Measurements from ENCODE around the gene COL8A1. TPM values are rescaled to one million over a fixed set of nuclear protein-coding genes. Genes with fewer than 3 reads are reported as not detected.

COL8A1 gene
- total RNA-seq, 2 experiments from 2014 or later, result not detected

DNA sequence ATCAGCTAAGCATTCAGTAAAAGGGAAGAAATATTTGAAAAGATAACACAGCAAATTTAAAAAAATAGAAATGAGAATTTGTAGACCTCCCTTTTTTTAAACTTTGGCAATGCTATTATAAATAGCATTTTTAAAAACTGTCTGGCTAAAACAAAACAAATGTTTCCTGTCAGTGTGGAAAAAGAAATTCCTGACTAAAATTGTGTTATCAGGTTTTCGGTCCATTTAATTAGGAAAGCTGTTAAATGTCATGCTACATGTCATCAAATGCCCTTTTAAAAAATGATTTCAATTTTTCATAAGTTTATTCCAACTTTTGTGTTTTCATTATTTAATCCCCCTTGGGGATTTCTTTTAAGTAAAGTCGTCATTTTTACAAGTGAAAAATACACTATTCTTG lies 29.6 kb downstream of the COL8A1 start:
- Mint-ChIP-seq H3K36me3 (ENCODE audit: low read depth) (no peaks in the 10 kb centered on the region), H3K4me1 (ENCODE audit: low read depth) (no peaks in the 10 kb centered on the region), H3K27me3 (peaks cover 22% of the 10 kb centered on the region), H3K9me3 (peaks cover 2% of the 10 kb centered on the region), H3K27ac (no peak overlapping the region), H3K4me3 (no peak overlapping the region)
- intact Hi-C loops (cut with DNase I, micrococcal nuclease), result no loop called here
- TF ChIP-seq, protein P1, sequence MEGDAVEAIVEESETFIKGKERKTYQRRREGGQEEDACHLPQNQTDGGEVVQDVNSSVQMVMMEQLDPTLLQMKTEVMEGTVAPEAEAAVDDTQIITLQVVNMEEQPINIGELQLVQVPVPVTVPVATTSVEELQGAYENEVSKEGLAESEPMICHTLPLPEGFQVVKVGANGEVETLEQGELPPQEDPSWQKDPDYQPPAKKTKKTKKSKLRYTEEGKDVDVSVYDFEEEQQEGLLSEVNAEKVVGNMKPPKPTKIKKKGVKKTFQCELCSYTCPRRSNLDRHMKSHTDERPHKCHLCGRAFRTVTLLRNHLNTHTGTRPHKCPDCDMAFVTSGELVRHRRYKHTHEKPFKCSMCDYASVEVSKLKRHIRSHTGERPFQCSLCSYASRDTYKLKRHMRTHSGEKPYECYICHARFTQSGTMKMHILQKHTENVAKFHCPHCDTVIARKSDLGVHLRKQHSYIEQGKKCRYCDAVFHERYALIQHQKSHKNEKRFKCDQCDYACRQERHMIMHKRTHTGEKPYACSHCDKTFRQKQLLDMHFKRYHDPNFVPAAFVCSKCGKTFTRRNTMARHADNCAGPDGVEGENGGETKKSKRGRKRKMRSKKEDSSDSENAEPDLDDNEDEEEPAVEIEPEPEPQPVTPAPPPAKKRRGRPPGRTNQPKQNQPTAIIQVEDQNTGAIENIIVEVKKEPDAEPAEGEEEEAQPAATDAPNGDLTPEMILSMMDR (IDR thresholded peaks at IDR 0.05), result no peak
- no peaks in the 10 kb centered on the region for H3K9me3 ChIP-seq (ENCODE audit: control insufficient read depth in 1 of 2, insufficient read depth in 1 of 2, low read length in 2 of 2)
- H3K4me3 ChIP-seq (ENCODE audit: low read length), result no peak overlapping the region
- H3K27ac ChIP-seq (ENCODE audit: low read depth in 1 of 2, low read length in 2 of 2), result no peak overlapping the region
- H3K27me3 ChIP-seq (ENCODE audit: control insufficient read depth in 1 of 2, insufficient read depth in 2 of 2, low read length in 2 of 2), result peaks cover 0 to 5% of the 10 kb centered on the region in 2 experiments
- POLR2A ChIA-PET, result no interaction called here
- H3K4me1 ChIP-seq (ENCODE audit: insufficient read depth, low read length), result no peaks in the 10 kb centered on the region
- no peak for DNase-seq
- CTCF ChIA-PET, result interaction anchor here (1.2 kb wide), 1 partner anchor 8 kb away, joined by 3 read pairs; no protein-coding TSS in a partner anchor
- no peaks in the 10 kb centered on the region for H3K36me3 ChIP-seq (ENCODE audit: insufficient read depth, low read length)
- no peak for ATAC-seq (ENCODE audit: poor library complexity)

DNA sequence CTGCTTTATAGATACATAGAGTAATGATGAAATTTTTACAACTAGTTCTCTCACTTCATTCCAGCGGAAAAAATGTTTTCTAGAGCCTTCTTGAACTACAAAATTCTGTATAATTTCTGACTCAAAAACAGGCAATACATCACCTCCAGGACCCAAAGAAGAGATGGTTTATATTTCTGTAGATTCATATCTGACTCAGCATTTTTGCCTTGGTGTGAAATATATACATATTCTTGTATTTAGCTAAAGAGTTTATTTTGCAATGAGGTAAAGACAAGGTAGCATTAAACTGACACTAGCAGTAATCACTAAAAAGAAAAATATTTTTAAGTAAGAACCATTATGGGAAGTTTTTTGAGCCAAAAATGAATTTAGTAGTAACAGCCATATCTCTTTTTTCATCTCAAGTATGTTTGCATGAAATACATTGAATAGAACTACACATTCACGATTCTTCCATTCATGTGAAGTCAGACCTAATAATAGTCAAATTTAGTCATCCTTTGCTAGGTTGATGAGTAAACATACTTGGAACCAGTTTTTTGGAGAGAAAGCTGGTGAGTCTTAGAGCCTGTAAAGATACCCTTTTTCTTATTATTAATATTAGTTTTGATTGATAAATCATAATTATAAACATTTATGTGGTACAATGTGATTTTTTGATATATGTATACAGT lies 31.6 kb downstream of the COL8A1 start:
- H3K4me1 ChIP-seq (ENCODE audit: insufficient read depth, low read length), result no peaks in the 10 kb centered on the region
- H3K36me3 ChIP-seq (ENCODE audit: insufficient read depth, low read length), result no peaks in the 10 kb centered on the region
- no peak overlapping the region for H3K27ac ChIP-seq (ENCODE audit: low read depth in 1 of 2, low read length in 2 of 2)
- Mint-ChIP-seq H3K27ac (no peak overlapping the region), H3K36me3 (ENCODE audit: low read depth) (no peaks in the 10 kb centered on the region), H3K4me1 (ENCODE audit: low read depth) (no peaks in the 10 kb centered on the region), H3K27me3 (peaks cover 29% of the 10 kb centered on the region), H3K4me3 (no peak overlapping the region), H3K9me3 (peaks cover 2% of the 10 kb centered on the region)
- DNase-seq (no peak), ATAC-seq (ENCODE audit: poor library complexity) (no peak)
- no peak overlapping the region for H3K4me3 ChIP-seq (ENCODE audit: low read length)
- ChIA-PET POLR2A (no interaction called here), CTCF (no interaction called here)
- intact Hi-C loops (cut with DNase I, micrococcal nuclease), result no loop called here
- peaks cover 0 to 5% of the 10 kb centered on the region in 2 experiments for H3K27me3 ChIP-seq (ENCODE audit: control insufficient read depth in 1 of 2, insufficient read depth in 2 of 2, low read length in 2 of 2)
- no peaks in the 10 kb centered on the region for H3K9me3 ChIP-seq (ENCODE audit: control insufficient read depth in 1 of 2, insufficient read depth in 1 of 2, low read length in 2 of 2)
- TF ChIP-seq, protein P1 (IDR thresholded peaks at IDR 0.05), result no peak

DNA sequence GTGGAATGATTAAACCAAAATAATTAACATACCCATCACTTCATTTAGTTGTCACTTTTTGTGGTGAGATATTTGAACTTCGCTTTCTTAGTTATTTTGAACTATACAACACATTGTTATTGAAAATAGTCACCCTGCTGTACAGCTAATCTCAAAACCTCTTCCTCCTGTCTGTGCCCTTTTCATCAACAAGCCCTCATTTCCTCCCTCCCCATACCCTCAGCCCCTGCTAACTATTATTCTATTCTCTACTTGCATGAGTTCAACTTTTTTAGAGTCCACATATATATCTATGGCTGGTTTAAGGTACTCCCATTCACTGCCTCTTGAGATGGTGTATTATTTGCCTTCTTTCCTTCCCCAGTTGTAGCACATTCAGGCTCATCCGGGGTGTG lies 32.2 kb downstream of the COL8A1 start:
- H3K27ac Mint-ChIP-seq, result no peak overlapping the region
- ChIA-PET POLR2A (no interaction called here), CTCF (no interaction called here)

More for the DNA sequence above, 32.2 kb downstream of the COL8A1 start:
- Histone ChIP-seq H3K27me3 (ENCODE audit: control insufficient read depth in 1 of 2, insufficient read depth in 2 of 2, low read length in 2 of 2) (peaks cover 0 to 5% of the 10 kb centered on the region in 2 experiments), H3K4me1 (ENCODE audit: insufficient read depth, low read length) (no peaks in the 10 kb centered on the region), H3K4me3 (ENCODE audit: low read length) (no peak overlapping the region), H3K36me3 (ENCODE audit: insufficient read depth, low read length) (no peaks in the 10 kb centered on the region), H3K27ac (ENCODE audit: low read depth in 1 of 2, low read length in 2 of 2) (no peak overlapping the region), H3K9me3 (ENCODE audit: control insufficient read depth in 1 of 2, insufficient read depth in 1 of 2, low read length in 2 of 2) (no peaks in the 10 kb centered on the region)
- no peaks in the 10 kb centered on the region for H3K36me3 Mint-ChIP-seq (ENCODE audit: low read depth)
- no peak overlapping the region for H3K4me3 Mint-ChIP-seq
- intact Hi-C loops (cut with DNase I, micrococcal nuclease), result no loop called here
- DNase-seq (no peak), ATAC-seq (ENCODE audit: poor library complexity) (no peak)
- H3K27me3 Mint-ChIP-seq, result peaks cover 32% of the 10 kb centered on the region
- no peaks in the 10 kb centered on the region for H3K4me1 Mint-ChIP-seq (ENCODE audit: low read depth)
- peaks cover 2% of the 10 kb centered on the region for H3K9me3 Mint-ChIP-seq
- TF ChIP-seq, protein P1 (IDR thresholded peaks at IDR 0.05), result no peak

All from CD4-positive, alpha-beta T cell (primary cell).